GM21528 (cell line): Measurements from ENCODE around the gene SYN1.

Experiments
- ATAC-seq: cut with Tn5 transposase; IDR thresholded peaks from one replicate; pipeline ENCODE4 v1.9.1; 2021; ENCODE audit warnings: mild to moderate bottlenecking, moderate library complexity; ENCODE audit not compliant: unreplicated experiment, low FRiP score

Gene SYN1

GRCh38 chrX:47634871-47635575 is 15.4 kb upstream of the SYN1 start:
- ATAC-seq: no peak

GRCh38 chrX:47633689-47634590 is 14.3 kb upstream of the SYN1 start:
- no peak for ATAC-seq

DNA sequence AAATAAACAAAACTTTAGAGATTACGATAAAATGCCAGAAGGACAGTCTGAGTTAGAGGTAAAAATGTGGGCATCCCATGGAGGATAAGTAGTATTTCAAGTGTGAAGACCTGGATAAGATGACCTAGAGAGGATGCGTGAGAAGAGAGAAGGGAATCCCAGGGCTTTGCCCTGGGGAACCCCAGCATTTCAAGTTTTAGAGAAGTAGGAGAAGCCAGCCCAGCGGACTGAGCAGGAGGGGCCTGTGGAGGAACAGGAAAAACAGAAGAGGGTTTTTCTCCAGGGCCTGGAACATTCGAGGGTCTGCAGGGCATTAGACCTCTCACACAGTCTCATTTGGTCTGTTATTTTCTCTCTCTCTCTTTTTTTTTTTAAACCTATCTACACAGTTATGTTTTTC is 13.0 kb upstream of the SYN1 start:
- no peak for ATAC-seq

DNA sequence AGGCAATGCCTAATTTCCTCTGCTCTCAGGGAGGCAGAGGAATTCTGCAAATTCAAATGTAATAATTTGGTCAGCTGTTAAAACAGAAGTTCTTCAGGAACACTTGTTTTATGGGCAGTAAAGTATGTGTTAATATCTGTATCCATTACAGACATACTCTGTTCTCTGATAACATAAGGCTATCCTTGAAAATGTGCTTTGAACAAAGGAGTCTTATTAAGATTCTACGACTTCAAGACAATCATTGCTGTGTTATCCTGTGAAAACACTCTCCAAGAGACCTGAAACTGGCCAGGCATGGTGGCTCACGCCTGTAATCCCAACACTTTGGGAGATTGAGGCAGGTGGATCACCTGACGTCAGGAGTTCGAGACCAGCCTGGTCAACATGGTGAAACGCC is 12.0 kb upstream of the SYN1 start:
- no peak for ATAC-seq

- ATAC-seq: no peak
These were observed 10.0 kb upstream of the SYN1 start, which contains the start of gene CFP for GRCh38 chrX:47629419-47630200. Gene CFP (minus strand): TSS chrX:47629930. CDS start chrX:47629844, 86 bp downstream.

- ATAC-seq: no peak
These were observed 9.3 kb upstream of the SYN1 start for GRCh38 chrX:47628982-47629381.

DNA sequence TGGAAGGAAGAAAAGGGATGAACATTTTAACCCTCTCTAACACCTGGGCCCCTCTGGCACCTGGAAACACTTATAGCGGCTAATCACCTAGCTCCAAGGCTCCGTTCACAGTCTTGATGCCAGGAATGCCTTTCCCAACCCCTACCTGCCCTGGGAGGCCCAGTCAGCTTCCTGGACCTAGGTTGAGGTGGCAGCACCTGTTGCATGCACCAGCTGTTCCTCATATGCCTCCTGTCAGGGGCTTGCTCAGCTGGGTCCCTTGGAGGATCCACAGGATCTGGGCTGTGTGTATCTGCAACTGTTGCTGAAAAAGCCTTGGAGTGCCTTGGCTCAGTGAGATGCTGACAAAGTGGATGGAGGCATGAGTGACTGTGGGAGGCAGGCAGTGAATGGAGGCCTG is 5.7 kb upstream of the SYN1 start:
- ATAC-seq: no peak

DNA sequence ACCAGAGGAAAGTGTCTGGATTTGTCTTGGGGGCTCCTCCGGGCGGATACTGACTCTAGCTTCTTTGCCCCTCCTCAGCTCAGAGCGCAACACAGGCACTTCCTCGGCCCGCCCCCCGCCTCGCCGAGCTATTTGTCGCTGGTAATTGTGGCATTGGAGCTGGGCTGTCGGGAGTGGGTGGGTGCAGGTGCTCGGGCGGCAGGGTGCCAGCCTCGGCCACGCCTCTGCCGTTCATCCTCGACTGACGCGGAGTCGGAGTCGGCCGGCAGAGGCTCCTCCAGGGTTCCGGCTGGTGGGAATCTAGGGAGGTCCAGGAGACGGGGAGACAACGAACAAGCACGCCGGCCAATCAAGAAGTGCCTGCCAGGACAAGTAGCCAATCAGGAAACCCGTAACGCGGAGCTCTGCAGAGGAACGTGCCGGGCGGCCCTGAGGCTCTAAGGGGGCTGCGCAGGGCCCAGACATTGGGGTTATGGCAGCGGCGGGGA is 3.9 kb upstream of the SYN1 start:
- no peak for ATAC-seq

DNA sequence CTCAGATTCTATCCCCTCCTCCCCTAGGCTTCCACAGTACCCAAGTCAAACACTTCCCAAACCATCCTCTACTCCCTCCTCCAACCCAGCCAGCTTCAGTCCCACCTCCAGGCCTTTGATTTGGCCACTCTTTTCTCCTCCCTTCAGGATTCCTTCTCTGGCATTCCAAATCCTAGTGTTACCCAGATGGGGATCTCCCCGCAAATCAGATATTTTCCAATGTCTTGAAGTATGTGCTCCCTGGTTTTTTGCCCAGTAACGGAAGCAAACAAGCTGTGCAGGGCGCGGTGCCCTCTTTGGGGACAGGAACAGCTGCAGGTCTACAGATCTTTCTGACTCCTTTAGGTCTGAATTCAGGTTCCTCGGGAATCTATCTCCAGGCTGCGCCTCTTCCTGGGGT is 2.2 kb upstream of the SYN1 start:
- no peak for ATAC-seq

DNA sequence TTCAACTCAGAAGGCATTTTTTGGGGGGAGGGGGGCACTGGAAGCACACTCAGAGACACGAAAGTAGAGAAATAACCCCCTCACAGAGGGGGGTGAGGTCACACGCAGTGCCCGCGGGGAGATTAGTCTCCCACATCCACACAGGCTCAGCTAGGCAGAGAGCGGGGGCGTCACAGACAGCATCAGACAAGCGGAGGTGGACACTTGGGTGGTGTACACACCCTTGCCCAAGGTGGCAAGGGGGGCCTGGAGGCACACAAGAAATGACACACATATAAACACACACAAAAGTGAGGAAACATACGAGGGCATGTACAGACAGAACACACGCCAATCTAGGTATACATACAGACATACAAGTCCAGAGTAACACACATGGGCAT is 637 bp upstream of the SYN1 start:
- no peak for ATAC-seq

DNA sequence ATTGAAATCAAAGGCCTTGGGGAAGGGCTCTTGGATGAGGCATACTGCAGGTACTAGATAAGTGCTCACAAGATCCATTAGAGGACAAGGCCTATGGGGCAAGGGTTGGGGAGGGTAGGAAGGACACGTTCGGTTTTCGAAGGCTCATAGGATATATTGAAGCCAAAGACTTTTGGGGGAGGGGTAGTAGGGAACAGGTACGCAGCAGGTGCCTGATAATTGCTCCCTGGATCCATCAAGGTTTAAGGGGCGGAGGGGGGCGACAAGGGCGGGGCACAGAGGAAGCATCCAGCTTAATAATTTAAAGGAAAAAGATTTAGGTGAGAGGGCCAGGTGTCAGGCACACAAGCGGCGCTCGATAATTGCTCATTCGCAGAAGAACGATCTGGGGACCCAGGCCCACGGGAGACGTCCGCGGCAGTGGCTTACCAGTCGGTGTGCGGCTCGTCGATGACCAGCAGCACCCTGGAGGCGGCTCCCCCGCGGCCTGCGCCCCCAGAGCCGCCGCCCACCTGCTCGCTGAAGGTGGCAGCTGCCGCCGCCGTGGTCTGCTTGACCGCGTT is 653 bp downstream of the SYN1 start:
- ATAC-seq: no peak

DNA sequence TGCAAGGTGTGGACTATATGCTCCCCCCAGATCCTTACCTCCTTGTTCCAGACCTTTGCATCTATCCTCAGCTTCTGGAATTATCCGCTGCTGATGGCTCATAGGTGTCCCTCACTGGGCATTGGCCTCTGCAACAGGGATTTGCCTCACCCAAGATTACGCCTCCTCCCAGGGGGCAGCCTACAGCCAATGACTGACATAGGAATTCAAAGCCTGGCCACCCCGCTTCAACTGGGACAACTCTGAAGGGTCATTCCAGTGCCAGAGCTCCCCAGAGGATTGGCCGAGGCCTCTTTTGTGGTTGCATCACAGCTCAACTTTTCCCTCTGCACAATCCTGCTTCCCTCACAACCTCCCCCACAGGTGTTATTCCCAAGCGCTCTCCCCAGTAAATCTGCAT is 5.0 kb downstream of the SYN1 start:
- no peak for ATAC-seq

- ATAC-seq: no peak
These were observed 6.6 kb downstream of the SYN1 start for GRCh38 chrX:47613082-47613481.

DNA sequence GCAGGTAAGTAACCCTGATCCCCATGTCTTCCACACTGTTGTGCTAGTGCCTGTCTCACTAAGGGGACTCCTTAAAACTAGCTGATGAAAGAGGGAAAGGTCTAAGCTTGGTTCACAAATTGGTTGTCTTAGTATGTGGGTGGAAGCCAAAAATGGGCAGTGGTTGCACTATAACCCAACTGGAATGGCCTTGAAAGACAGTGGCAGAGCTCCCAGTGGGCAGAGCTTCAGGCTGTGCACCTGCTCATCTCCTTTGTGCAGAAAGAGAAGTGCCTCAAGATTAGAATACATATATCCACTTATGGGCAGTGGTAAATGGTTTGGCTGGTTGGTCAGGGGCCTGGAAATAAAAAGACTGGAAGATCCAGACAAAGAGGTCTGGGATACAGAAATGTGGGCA is 7.2 kb downstream of the SYN1 start:
- no peak for ATAC-seq

DNA sequence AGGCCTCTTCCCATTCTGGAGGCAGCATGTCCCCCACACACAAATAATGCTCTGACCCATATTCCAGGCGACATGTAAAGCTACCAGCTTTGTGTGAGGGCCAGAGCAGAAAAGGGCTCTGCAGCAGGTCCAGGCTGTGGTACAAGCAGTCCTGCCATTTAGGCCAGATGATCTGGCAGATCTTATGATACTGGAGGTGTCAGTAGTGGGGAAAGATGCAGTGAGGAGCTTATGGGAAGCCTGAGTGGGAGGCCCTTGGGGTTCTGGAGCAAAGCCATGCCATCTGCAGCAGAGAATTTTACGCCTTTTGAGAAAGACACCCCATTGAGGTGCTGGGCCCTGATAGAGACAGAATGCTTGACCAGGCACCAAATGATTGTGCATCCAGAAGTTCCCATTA is 7.7 kb downstream of the SYN1 start:
- ATAC-seq: no peak

DNA sequence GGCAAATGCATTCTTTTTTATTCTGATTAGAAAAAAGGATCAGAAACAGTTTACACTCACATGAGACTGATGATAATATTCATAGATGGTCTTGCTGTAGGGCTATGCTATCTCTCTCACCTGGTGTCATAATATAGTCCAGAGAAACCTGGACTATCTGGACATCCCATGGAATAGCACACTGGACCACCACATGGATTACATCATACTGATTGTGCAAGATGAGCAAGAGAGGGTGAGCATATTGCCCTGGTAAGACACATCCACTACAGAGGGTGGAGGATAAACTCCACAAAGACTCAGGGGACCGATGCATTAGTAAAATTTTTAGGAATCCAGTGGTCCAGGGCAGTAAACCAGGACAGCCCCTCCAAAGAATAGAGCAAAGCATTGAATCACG is 8.2 kb downstream of the SYN1 start:
- no peak for ATAC-seq

DNA sequence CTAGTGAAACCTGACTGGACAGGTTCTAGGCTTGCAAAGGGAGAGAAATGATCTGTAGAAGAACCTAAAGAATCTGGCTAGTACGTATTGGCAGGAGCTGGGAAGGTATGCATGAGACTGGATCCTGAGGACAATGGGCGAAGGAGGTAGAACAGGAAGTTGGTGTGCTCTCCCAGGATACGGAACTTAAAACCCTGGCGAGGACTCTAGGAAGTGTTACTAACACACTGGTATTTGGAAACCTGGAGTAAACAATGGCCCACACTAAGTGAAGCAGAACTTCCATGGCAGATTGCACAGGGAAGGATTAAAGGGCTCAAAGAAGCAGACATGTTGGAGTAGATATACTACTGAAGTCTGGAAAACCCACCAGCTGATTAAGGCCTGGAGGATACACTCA is 9.1 kb downstream of the SYN1 start:
- ATAC-seq: no peak

GRCh38 chrX:47608130-47608810 is 11.4 kb downstream of the SYN1 start:
- no peak for ATAC-seq

GRCh38 chrX:47607091-47607490 is 12.6 kb downstream of the SYN1 start:
- ATAC-seq: no peak

GRCh38 chrX:47605024-47605423 is 14.6 kb downstream of the SYN1 start:
- ATAC-seq: no peak
